ENCODE results near the gene TMEM131.

DNA sequence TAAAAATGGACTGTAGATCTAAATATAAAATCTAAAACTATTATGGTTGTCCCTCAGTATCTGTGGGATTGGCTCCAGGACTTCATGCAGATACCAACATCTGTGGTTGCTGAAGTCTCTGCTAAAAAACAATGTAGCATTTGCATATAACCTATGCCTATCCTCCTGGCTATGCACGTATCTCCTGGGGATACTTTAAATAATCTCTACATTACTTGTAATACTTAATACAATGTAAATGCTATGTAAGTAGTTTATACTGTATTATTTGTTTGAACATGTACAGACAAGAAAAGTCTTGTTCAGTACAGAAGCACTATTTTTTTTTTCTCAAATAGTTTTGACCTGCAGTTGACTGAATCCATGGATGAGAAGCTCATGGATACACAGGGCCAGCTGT is 147.4 kb downstream of the TMEM131 start:
- TF ChIP-seq CTCF (IDR thresholded peaks at IDR 0.05; ENCODE audit: insufficient read depth, low read length) (no peak), GABPA (IDR thresholded peaks at IDR 0.05; ENCODE audit: low read depth) (no peak)
- TF ChIP-seq, protein P1, sequence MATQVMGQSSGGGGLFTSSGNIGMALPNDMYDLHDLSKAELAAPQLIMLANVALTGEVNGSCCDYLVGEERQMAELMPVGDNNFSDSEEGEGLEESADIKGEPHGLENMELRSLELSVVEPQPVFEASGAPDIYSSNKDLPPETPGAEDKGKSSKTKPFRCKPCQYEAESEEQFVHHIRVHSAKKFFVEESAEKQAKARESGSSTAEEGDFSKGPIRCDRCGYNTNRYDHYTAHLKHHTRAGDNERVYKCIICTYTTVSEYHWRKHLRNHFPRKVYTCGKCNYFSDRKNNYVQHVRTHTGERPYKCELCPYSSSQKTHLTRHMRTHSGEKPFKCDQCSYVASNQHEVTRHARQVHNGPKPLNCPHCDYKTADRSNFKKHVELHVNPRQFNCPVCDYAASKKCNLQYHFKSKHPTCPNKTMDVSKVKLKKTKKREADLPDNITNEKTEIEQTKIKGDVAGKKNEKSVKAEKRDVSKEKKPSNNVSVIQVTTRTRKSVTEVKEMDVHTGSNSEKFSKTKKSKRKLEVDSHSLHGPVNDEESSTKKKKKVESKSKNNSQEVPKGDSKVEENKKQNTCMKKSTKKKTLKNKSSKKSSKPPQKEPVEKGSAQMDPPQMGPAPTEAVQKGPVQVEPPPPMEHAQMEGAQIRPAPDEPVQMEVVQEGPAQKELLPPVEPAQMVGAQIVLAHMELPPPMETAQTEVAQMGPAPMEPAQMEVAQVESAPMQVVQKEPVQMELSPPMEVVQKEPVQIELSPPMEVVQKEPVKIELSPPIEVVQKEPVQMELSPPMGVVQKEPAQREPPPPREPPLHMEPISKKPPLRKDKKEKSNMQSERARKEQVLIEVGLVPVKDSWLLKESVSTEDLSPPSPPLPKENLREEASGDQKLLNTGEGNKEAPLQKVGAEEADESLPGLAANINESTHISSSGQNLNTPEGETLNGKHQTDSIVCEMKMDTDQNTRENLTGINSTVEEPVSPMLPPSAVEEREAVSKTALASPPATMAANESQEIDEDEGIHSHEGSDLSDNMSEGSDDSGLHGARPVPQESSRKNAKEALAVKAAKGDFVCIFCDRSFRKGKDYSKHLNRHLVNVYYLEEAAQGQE (IDR thresholded peaks at IDR 0.05; ENCODE audit: insufficient replicate concordance, low read depth): no peak

All from HL-60 (cell line).